Testis (tissue), 3 donors: Measurements from ENCODE around the gene ANAPC2. TPM values are rescaled to one million over a fixed set of nuclear protein-coding genes. Genes with fewer than 3 reads are reported as not detected.

Source experiments
- DNase-seq: peaks from one replicate; pipeline ENCODE4 v3.0.0-alpha.2; 2019
- H3K27ac ChIP-seq, 2 donors: fragments of 200-600 bp; sonication (generic); one replicate each; pipeline ENCODE4 v1.5.1; 2019
- H3K27me3 ChIP-seq: fragments of 200-600 bp; sonication (generic); one replicate; pipeline ENCODE4 v1.5.1; 2019
- H3K36me3 ChIP-seq: fragments of 200-600 bp; sonication (generic); one replicate; pipeline ENCODE4 v1.5.1; 2017; ENCODE audit warnings: low read depth; ENCODE audit errors: missing control alignments
- H3K4me1 ChIP-seq: fragments of 200-600 bp; sonication (generic); one replicate; pipeline ENCODE4 v1.5.1; 2019
- H3K4me3 ChIP-seq, 2 donors: fragments of 200-600 bp; sonication (generic); one replicate each; pipeline ENCODE4 v1.5.1; 2017 to 2019
- H3K9me3 ChIP-seq: fragments of 200-600 bp; sonication (generic); one replicate; pipeline ENCODE4 v1.5.1; 2017
- POLR2A ChIP-seq: fragments of 450-650 bp; IDR thresholded peaks from one replicate; pipeline ENCODE4 v1.6.1; 2017; ENCODE audit warnings: antibody characterized with exemption, mild to moderate bottlenecking, moderate library complexity
- WGBS, 2 donors: methylation state at CpG; one replicate each; pipeline ENCODE4 v1.1.5; 2018; 5-methylcytosine and 5-hydroxymethylcytosine counted together
- intact Hi-C: fragments of 100-400 bp; cut with DNase I; formaldehyde crosslinking; loops from one replicate; pipeline ENCODE4 v1.15.1; 2023; ENCODE audit warnings: low total_unique reads
- polyA plus RNA-seq: library from polyadenylated mRNA; stranded (reverse); fragments of 350-450 nt; fragmentation: Illumina TruSeq; extraction: RNeasy Lipid Tissue Mini Kit (QIAGEN cat#74804); gene quantifications from one replicate; pipeline ENCODE4 v1.2.3, GENCODE V29; 2014; ENCODE audit warnings: low read depth, low replicate concordance; ENCODE audit not compliant: insufficient read depth
- total RNA-seq, 2 donors: library from RNA; depleted of rRNA; stranded (reverse); fragments of >200 nt; gene quantifications; one replicate each; pipeline ENCODE4 v1.2.3, GENCODE V29; 2016
- TF ChIP-seq, protein P1 (sequence below), 3 experiments: fragments of 450-650 bp in 2 of 3; fragments of 200-600 bp in 1 of 3; sonication (generic) in 1 of 3; IDR thresholded peaks; one replicate each; pipeline ENCODE4 v1.5.1; 2016 to 2019; ENCODE audit warnings: antibody characterized with exemption in 3 of 3, mild to moderate bottlenecking in 2 of 3, moderate library complexity in 1 of 3

The ANAPC2 gene
- total and polyA plus RNA-seq, 3 donors from 2014 or later: 80.6 to 98.5 (median 91.0) TPM

DNA sequence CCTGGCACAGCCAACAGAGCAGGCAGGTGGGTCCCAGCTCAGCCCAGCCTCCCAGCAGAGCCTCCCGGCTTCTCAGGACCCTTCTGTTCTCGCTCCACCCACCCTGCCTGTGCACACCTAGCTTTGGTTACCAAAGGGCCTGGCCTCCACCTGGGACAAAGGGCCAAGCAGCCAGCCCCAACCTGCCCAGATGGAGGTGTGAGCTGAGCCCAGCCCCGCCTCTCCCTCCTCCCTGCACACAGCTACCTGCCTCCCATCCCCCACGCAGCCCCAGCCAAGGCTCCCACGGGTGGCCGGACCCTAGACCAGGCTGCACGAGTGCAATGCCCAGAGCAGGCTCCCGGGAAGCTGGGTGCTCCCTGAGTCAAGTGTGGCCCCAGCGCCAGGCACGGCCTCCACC, 6.5 kb upstream of the ANAPC2 start:
- Histone ChIP-seq H3K27me3 (no peaks in the 10 kb centered on the region), H3K4me1 (peaks cover 26% of the 10 kb centered on the region), H3K36me3 (no peaks in the 10 kb centered on the region), H3K27ac (no peak overlapping the region), H3K9me3 (no peaks in the 10 kb centered on the region), H3K4me3 (no peak overlapping the region)
- TF ChIP-seq POLR2A: no peak
- TF ChIP-seq, protein P1, sequence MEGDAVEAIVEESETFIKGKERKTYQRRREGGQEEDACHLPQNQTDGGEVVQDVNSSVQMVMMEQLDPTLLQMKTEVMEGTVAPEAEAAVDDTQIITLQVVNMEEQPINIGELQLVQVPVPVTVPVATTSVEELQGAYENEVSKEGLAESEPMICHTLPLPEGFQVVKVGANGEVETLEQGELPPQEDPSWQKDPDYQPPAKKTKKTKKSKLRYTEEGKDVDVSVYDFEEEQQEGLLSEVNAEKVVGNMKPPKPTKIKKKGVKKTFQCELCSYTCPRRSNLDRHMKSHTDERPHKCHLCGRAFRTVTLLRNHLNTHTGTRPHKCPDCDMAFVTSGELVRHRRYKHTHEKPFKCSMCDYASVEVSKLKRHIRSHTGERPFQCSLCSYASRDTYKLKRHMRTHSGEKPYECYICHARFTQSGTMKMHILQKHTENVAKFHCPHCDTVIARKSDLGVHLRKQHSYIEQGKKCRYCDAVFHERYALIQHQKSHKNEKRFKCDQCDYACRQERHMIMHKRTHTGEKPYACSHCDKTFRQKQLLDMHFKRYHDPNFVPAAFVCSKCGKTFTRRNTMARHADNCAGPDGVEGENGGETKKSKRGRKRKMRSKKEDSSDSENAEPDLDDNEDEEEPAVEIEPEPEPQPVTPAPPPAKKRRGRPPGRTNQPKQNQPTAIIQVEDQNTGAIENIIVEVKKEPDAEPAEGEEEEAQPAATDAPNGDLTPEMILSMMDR (IDR thresholded peaks at IDR 0.05): no peak
- intact Hi-C loops: no loop called here
- no peak for DNase-seq
- WGBS, 2 donors: 70 to 89% methylated on average over 6 to 10 of the region's 10 CpGs

DNA sequence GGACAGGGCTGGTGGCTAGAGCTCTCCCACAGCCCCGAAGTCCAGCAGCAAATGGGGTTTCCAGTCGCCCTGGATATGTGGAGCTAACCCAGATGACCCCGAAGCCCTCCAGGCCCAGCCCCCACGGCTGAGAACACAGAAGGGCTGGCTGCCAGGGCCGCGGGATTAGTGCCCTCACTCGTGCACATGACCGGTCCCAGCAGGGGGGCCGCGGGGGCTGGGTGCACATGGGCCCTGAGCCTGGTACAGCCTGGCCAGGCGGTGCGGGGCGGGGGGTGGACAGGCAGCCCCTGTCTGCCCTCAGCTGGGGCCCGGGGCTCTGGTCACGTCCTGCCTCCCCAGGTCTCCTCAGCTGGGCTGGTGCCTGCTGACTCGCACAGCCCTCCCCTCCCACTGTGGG, 6.0 kb upstream of the ANAPC2 start:
- WGBS, 2 donors: 63 to 68% methylated on average over 5 to 11 of the region's 16 CpGs
- Histone ChIP-seq H3K4me1 (peaks cover 27% of the 10 kb centered on the region), H3K4me3 (no peak overlapping the region), H3K27me3 (no peaks in the 10 kb centered on the region), H3K36me3 (no peaks in the 10 kb centered on the region), H3K27ac (no peak overlapping the region), H3K9me3 (no peaks in the 10 kb centered on the region)
- TF ChIP-seq POLR2A: no peak
- TF ChIP-seq, protein P1 (IDR thresholded peaks at IDR 0.05): no peak
- intact Hi-C loops: no loop called here
- no peak for DNase-seq

DNA sequence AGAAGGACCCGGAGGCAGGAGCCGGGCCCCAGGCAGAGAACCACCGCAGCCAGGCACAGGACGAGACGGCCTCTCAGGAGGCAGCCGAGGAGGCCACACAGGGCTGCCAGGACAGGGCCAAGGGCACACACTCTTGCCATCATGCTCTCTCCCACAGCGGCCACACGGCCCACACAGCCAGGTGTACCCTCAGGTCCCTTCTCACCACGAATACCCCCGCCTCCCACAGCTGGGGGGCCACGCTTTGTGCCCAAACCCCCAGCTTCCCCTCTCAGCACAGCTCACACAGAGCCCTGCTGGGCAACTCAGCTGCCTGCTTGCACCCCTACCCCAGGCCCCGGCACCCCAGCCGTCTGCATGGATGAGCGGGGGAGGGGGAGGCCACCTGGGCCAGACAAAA, 5.4 kb upstream of the ANAPC2 start:
- TF ChIP-seq, protein P1 (IDR thresholded peaks at IDR 0.05): no peak
- no peak for TF ChIP-seq POLR2A
- Histone ChIP-seq H3K36me3 (no peaks in the 10 kb centered on the region), H3K27me3 (no peaks in the 10 kb centered on the region), H3K4me1 (peaks cover 23% of the 10 kb centered on the region), H3K4me3 (no peak overlapping the region), H3K27ac (no peak overlapping the region), H3K9me3 (no peaks in the 10 kb centered on the region)
- DNase-seq: no peak
- 85% methylated on average over 9 to 14 of the region's 14 CpGs for WGBS, 2 donors
- intact Hi-C loops: no loop called here

DNA sequence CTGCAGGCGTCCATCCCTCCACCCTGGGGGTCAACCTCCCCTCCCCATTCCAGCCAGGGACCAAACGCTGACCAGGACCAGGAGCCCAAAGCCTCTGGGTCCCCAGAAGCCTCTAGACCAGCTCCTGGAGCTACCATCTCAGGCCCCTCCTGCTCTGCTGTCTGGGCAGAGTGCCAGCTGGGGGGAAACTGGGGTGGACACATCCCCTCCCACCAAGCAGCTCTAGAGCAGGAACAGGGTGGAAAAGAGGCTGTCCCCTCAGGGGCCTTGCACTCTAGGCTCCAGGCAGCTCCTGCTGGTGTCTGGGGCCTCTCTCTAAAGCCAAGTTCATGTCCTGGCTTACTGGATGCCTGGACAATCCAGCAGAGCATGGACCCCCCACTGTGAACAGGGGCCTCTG, 4.5 kb upstream of the ANAPC2 start:
- no peak for DNase-seq
- Histone ChIP-seq H3K27me3 (no peaks in the 10 kb centered on the region), H3K4me1 (peaks cover 14% of the 10 kb centered on the region), H3K9me3 (no peaks in the 10 kb centered on the region), H3K36me3 (no peaks in the 10 kb centered on the region), H3K27ac (no peak overlapping the region), H3K4me3 (no peak overlapping the region)
- intact Hi-C loops: no loop called here
- TF ChIP-seq, protein P1 (IDR thresholded peaks at IDR 0.05): no peak
- TF ChIP-seq POLR2A: no peak
- 80 to 88% methylated on average over 2 of the region's 2 CpGs for WGBS, 2 donors

DNA sequence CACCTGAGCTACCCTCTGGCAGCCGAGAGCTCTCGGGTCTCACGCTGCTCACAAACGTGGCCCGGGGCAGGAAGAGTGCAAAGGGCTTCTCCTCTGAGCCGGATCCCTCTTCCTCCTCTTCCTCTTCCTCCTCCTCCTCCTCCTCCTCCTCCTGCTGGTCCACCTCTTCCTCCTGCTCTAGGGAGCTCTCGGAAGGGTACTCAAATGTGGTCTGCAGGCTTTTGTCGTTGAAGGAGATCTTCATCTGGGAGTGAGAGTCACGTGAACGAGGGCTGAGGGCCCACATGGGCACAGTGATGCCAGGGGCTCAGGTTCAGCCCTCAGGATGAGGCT, 4.1 kb upstream of the ANAPC2 start:
- Histone ChIP-seq H3K4me3 (no peak overlapping the region), H3K36me3 (no peaks in the 10 kb centered on the region), H3K27ac (no peak overlapping the region), H3K4me1 (peaks cover 14% of the 10 kb centered on the region), H3K9me3 (no peaks in the 10 kb centered on the region), H3K27me3 (no peaks in the 10 kb centered on the region)
- 81 to 82% methylated on average over 7 to 10 of the region's 10 CpGs for WGBS, 2 donors
- TF ChIP-seq, protein P1 (IDR thresholded peaks at IDR 0.05): no peak
- TF ChIP-seq POLR2A: no peak
- no peak for DNase-seq
- intact Hi-C loops: no loop called here
